ENCODE data around the gene HK2. TPM values are rescaled to one million over a fixed set of nuclear protein-coding genes. Genes with fewer than 3 reads are reported as not detected.

Gene HK2
- total RNA-seq, 1 donor from 2014 or later, result 46.7 TPM

DNA sequence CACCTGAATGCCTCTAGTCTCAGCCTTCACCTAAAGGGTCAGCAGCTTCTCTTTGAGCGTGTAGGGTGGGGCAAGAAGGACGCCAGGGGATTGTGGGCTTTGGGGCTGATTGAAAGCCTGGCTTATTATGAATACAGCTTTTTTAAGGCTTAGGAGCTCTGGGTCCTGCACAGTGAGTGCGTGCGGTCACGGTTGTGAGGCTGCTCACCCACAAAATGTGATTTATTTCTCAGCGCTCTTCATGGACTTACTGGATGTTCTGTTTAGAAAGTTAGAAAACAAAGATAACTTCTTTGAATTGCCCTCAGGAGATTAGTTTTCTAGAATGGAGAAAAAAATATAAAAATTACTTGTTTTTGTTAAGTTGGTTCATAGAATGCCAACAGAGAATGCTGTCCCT is 37.5 kb downstream of the HK2 start:
- Histone ChIP-seq H3K4me1 (ENCODE audit: insufficient read depth, low read length) (peaks cover 15% of the 10 kb centered on the region), H3K9me3 (ENCODE audit: insufficient read depth, low read depth, low read length) (no peaks in the 10 kb centered on the region), H2AFZ (ENCODE audit: low read depth, low read length) (no peak overlapping the region), H3K27ac (ENCODE audit: low read depth, low read length) (no peak overlapping the region), H3K9ac (ENCODE audit: low read length) (no peak overlapping the region), H3K4me3 (ENCODE audit: insufficient read depth, low read depth, low read length) (no peak overlapping the region), H3K36me3 (ENCODE audit: insufficient read depth, low read length) (no peaks in the 10 kb centered on the region), H3K79me2 (ENCODE audit: insufficient read depth, low read length) (no peaks in the 10 kb centered on the region), H4K20me1 (ENCODE audit: insufficient read depth, low read length) (no peaks in the 10 kb centered on the region), H3K27me3 (ENCODE audit: insufficient read depth, low read length) (no peaks in the 10 kb centered on the region), H3K4me2 (ENCODE audit: low read length) (no peak overlapping the region)
- Mint-ChIP-seq H3K4me1 (ENCODE audit: low read depth, unreplicated experiment) (peaks cover 24% of the 10 kb centered on the region), H3K36me3 (ENCODE audit: low read depth, unreplicated experiment) (peaks cover 31% of the 10 kb centered on the region), H3K4me3 (ENCODE audit: unreplicated experiment) (no peak overlapping the region), H3K9me3 (ENCODE audit: unreplicated experiment) (no peaks in the 10 kb centered on the region), H3K27ac (ENCODE audit: unreplicated experiment) (no peak overlapping the region), H3K27me3 (ENCODE audit: low read depth, unreplicated experiment) (no peaks in the 10 kb centered on the region)
- no peak for FAIRE-seq
- no peak for DNase-seq (ENCODE audit: low read depth)
- no peak for TF ChIP-seq EZH2 (IDR thresholded peaks at IDR 0.05; ENCODE audit: insufficient read depth, low read length)
- TF ChIP-seq, protein P1, sequence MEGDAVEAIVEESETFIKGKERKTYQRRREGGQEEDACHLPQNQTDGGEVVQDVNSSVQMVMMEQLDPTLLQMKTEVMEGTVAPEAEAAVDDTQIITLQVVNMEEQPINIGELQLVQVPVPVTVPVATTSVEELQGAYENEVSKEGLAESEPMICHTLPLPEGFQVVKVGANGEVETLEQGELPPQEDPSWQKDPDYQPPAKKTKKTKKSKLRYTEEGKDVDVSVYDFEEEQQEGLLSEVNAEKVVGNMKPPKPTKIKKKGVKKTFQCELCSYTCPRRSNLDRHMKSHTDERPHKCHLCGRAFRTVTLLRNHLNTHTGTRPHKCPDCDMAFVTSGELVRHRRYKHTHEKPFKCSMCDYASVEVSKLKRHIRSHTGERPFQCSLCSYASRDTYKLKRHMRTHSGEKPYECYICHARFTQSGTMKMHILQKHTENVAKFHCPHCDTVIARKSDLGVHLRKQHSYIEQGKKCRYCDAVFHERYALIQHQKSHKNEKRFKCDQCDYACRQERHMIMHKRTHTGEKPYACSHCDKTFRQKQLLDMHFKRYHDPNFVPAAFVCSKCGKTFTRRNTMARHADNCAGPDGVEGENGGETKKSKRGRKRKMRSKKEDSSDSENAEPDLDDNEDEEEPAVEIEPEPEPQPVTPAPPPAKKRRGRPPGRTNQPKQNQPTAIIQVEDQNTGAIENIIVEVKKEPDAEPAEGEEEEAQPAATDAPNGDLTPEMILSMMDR (IDR thresholded peaks at IDR 0.05; ENCODE audit: insufficient read depth, low read depth, low read length), result no peak

DNA sequence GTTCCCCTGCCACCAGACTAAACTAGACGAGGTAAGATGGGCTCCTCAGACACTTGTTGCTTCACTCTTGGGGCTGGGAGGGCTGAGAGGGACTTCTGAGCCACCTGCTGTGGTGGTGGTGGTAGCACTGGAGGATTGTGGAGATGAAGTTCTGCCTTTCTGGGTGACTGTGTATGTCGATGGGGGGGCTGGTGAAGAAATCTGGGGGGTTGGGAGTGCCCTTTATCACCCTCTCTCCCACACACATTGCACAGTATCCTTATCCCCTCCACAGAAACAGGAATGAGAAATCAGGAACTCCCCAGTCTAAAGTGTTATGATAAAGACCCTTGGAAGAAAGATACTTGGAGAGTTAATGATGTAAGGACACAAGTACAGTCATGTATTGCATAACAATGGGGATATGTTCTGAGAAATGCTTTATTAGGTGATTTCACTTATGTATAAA is 38.5 kb downstream of the HK2 start:
- H3K27me3 Mint-ChIP-seq (ENCODE audit: low read depth, unreplicated experiment), result no peaks in the 10 kb centered on the region
- Histone ChIP-seq H3K4me2 (ENCODE audit: low read length) (no peak overlapping the region), H3K4me1 (ENCODE audit: insufficient read depth, low read length) (peaks cover 11% of the 10 kb centered on the region), H3K9me3 (ENCODE audit: insufficient read depth, low read depth, low read length) (no peaks in the 10 kb centered on the region), H3K27ac (ENCODE audit: low read depth, low read length) (no peak overlapping the region), H3K79me2 (ENCODE audit: insufficient read depth, low read length) (no peaks in the 10 kb centered on the region), H3K4me3 (ENCODE audit: insufficient read depth, low read depth, low read length) (no peak overlapping the region), H2AFZ (ENCODE audit: low read depth, low read length) (no peak overlapping the region), H3K36me3 (ENCODE audit: insufficient read depth, low read length) (no peaks in the 10 kb centered on the region), H3K27me3 (ENCODE audit: insufficient read depth, low read length) (no peaks in the 10 kb centered on the region), H4K20me1 (ENCODE audit: insufficient read depth, low read length) (no peaks in the 10 kb centered on the region), H3K9ac (ENCODE audit: low read length) (no peak overlapping the region)
- no peak overlapping the region for H3K4me3 Mint-ChIP-seq (ENCODE audit: unreplicated experiment)
- FAIRE-seq (no peak), DNase-seq (ENCODE audit: low read depth) (no peak)
- no peak overlapping the region for H3K27ac Mint-ChIP-seq (ENCODE audit: unreplicated experiment)
- peaks cover 31% of the 10 kb centered on the region for H3K36me3 Mint-ChIP-seq (ENCODE audit: low read depth, unreplicated experiment)
- H3K4me1 Mint-ChIP-seq (ENCODE audit: low read depth, unreplicated experiment), result peaks cover 14% of the 10 kb centered on the region
- no peak for TF ChIP-seq EZH2 (IDR thresholded peaks at IDR 0.05; ENCODE audit: insufficient read depth, low read length)
- TF ChIP-seq, protein P1 (IDR thresholded peaks at IDR 0.05; ENCODE audit: insufficient read depth, low read depth, low read length), result no peak
- no peaks in the 10 kb centered on the region for H3K9me3 Mint-ChIP-seq (ENCODE audit: unreplicated experiment)

DNA sequence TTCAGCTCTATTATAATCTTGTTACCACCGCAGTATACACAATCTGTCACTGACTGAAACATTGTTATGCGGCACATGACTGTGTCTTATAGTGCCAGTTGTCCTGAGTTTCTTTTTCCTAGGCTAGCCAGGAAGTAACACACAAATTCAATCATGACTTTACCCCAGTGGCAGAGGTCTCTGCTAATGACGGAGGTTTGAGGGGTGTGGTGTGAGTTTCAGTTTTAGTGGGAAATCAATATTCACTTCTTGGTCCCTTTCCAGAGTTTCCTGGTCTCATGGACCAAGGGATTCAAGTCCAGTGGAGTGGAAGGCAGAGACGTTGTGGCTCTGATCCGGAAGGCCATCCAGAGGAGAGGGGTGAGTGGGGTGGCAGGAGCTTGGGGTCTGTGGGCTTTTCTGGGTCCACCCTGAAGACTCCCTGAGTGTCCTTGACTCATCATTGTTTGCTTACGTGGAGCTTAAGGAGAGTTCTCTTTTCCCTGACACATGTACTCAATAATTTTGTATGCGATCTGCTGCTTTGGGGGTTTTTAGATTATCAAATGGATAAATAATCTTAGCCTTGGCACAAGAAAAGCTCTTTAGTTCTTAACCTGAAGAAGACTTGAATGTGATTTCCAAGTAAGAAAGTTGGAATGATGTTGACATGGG is 39.2 kb downstream of the HK2 start:
- peaks cover 4% of the 10 kb centered on the region for H3K4me1 ChIP-seq (ENCODE audit: insufficient read depth, low read length)
- no peaks in the 10 kb centered on the region for H3K9me3 ChIP-seq (ENCODE audit: insufficient read depth, low read depth, low read length)
- Mint-ChIP-seq H3K36me3 (ENCODE audit: low read depth, unreplicated experiment) (peaks cover 31% of the 10 kb centered on the region), H3K4me3 (ENCODE audit: unreplicated experiment) (no peak overlapping the region), H3K27ac (ENCODE audit: unreplicated experiment) (no peak overlapping the region), H3K27me3 (ENCODE audit: low read depth, unreplicated experiment) (no peaks in the 10 kb centered on the region), H3K4me1 (ENCODE audit: low read depth, unreplicated experiment) (peaks cover 7% of the 10 kb centered on the region), H3K9me3 (ENCODE audit: unreplicated experiment) (no peaks in the 10 kb centered on the region)
- FAIRE-seq, result no peak
- H3K27ac ChIP-seq (ENCODE audit: low read depth, low read length), result no peak overlapping the region
- no peak overlapping the region for H2AFZ ChIP-seq (ENCODE audit: low read depth, low read length)
- no peak for TF ChIP-seq EZH2 (IDR thresholded peaks at IDR 0.05; ENCODE audit: insufficient read depth, low read length)
- TF ChIP-seq, protein P1 (IDR thresholded peaks at IDR 0.05; ENCODE audit: insufficient read depth, low read depth, low read length), result no peak
- H3K9ac ChIP-seq (ENCODE audit: low read length), result no peak overlapping the region
- no peaks in the 10 kb centered on the region for H3K27me3 ChIP-seq (ENCODE audit: insufficient read depth, low read length)
- H3K4me2 ChIP-seq (ENCODE audit: low read length), result no peak overlapping the region
- H3K79me2 ChIP-seq (ENCODE audit: insufficient read depth, low read length), result no peaks in the 10 kb centered on the region
- H3K4me3 ChIP-seq (ENCODE audit: insufficient read depth, low read depth, low read length), result no peak overlapping the region
- H3K36me3 ChIP-seq (ENCODE audit: insufficient read depth, low read length), result peaks cover 5% of the 10 kb centered on the region
- H4K20me1 ChIP-seq (ENCODE audit: insufficient read depth, low read length), result no peaks in the 10 kb centered on the region
- no peak for DNase-seq (ENCODE audit: low read depth)
